Astrocyte (in vitro differentiated cells and primary cell): Measurements from ENCODE around the gene SCLY. TPM values are rescaled to one million over a fixed set of nuclear protein-coding genes. Genes with fewer than 3 reads are reported as not detected.

Source experiments
- DNase-seq: peaks from one replicate; pipeline ENCODE4 v3.0.0-alpha.2; 2010; ENCODE audit warnings: low read depth
- FAIRE-seq: peaks from 2 replicates; lab custom pipeline; 2011; peaks lifted over from hg19 to GRCh38; lab: Jason Lieb, UNC
- H2AFZ ChIP-seq: 2 replicates; pipeline ENCODE4 v1.6.0; 2012; ENCODE audit warnings: low read depth, low read length, inconsistent platforms
- H3K27ac ChIP-seq: 2 replicates; pipeline ENCODE4 v1.5.1; 2011; ENCODE audit warnings: low read depth, low read length, inconsistent platforms
- H3K27me3 ChIP-seq: 2 replicates; pipeline ENCODE4 v1.6.0; 2011; ENCODE audit warnings: low read length, inconsistent platforms; ENCODE audit not compliant: insufficient read depth
- H3K36me3 ChIP-seq: 2 replicates; pipeline ENCODE4 v1.5.1; 2011; ENCODE audit warnings: low read length, inconsistent platforms; ENCODE audit not compliant: insufficient read depth
- H3K4me1 ChIP-seq: 2 replicates; pipeline ENCODE4 v1.5.1; 2011; ENCODE audit warnings: low read length, inconsistent platforms; ENCODE audit not compliant: insufficient read depth
- H3K4me2 ChIP-seq: 2 replicates; pipeline ENCODE4 v1.6.0; 2012; ENCODE audit warnings: low read length, inconsistent platforms
- H3K4me3 ChIP-seq: 2 replicates; pipeline ENCODE4 v1.5.1; 2011; ENCODE audit warnings: low read depth, mild to moderate bottlenecking, low read length, inconsistent platforms; ENCODE audit not compliant: insufficient read depth
- H3K79me2 ChIP-seq: 2 replicates; pipeline ENCODE4 v1.6.0; 2012; ENCODE audit warnings: mild to moderate bottlenecking, low read length, inconsistent platforms; ENCODE audit not compliant: insufficient read depth
- H3K9ac ChIP-seq: 2 replicates; pipeline ENCODE4 v1.6.0; 2012; ENCODE audit warnings: mild to moderate bottlenecking, low read length, inconsistent platforms
- H3K9me3 ChIP-seq: 2 replicates; pipeline ENCODE4 v1.5.1; 2012; ENCODE audit warnings: low read depth, mild to moderate bottlenecking, low read length, inconsistent platforms; ENCODE audit not compliant: insufficient read depth
- H4K20me1 ChIP-seq: 2 replicates; pipeline ENCODE4 v1.6.0; 2012; ENCODE audit warnings: low read length, inconsistent platforms; ENCODE audit not compliant: insufficient read depth
- H3K27ac Mint-ChIP-seq: one replicate; pipeline ENCODE4 v1.8.0; 2021; ENCODE audit warnings: mild to moderate bottlenecking, mixed read lengths; ENCODE audit not compliant: unreplicated experiment
- H3K27me3 Mint-ChIP-seq: one replicate; pipeline ENCODE4 v1.8.0; 2021; ENCODE audit warnings: low read depth, mixed read lengths; ENCODE audit not compliant: unreplicated experiment
- H3K36me3 Mint-ChIP-seq: one replicate; pipeline ENCODE4 v1.8.0; 2021; ENCODE audit warnings: low read depth, mixed read lengths; ENCODE audit not compliant: unreplicated experiment
- H3K4me1 Mint-ChIP-seq: one replicate; pipeline ENCODE4 v1.8.0; 2021; ENCODE audit warnings: low read depth, mixed read lengths; ENCODE audit not compliant: unreplicated experiment
- H3K4me3 Mint-ChIP-seq: one replicate; pipeline ENCODE4 v1.8.0; 2021; ENCODE audit warnings: mild to moderate bottlenecking, moderate library complexity, mixed read lengths; ENCODE audit not compliant: unreplicated experiment
- H3K9me3 Mint-ChIP-seq: one replicate; pipeline ENCODE4 v1.8.0; 2021; ENCODE audit warnings: mild to moderate bottlenecking, mixed read lengths; ENCODE audit not compliant: unreplicated experiment
- CTCF ChIP-seq: IDR thresholded peaks from 2 replicates; pipeline ENCODE4 v1.5.1; 2011; ENCODE audit warnings: low read depth, mild to moderate bottlenecking, inconsistent platforms, low read length, moderate library complexity; ENCODE audit not compliant: insufficient read depth
- EZH2 ChIP-seq: IDR thresholded peaks from 2 replicates; pipeline ENCODE4 v1.6.1; 2012; ENCODE audit warnings: mild to moderate bottlenecking, low read length, inconsistent platforms; ENCODE audit not compliant: insufficient read depth
- total RNA-seq: library from RNA; stranded (reverse); gene quantifications from 2 replicates; pipeline ENCODE4 v1.2.1, GENCODE V29; 2021

SCLY gene
- total RNA-seq, 1 donor from 2014 or later = 15.4 TPM

- H3K4me1 Mint-ChIP-seq = no peaks in the 10 kb centered on the region
- no peak for FAIRE-seq
- Histone ChIP-seq H3K4me1 (no peaks in the 10 kb centered on the region), H3K79me2 (no peaks in the 10 kb centered on the region), H2AFZ (no peak overlapping the region), H3K9me3 (no peaks in the 10 kb centered on the region), H3K4me3 (no peak overlapping the region), H3K36me3 (no peaks in the 10 kb centered on the region), H4K20me1 (no peaks in the 10 kb centered on the region), H3K4me2 (no peak overlapping the region), H3K27me3 (no peaks in the 10 kb centered on the region), H3K27ac (no peak overlapping the region), H3K9ac (no peak overlapping the region)
- no peak overlapping the region for H3K27ac Mint-ChIP-seq
- H3K27me3 Mint-ChIP-seq = peaks cover 5% of the 10 kb centered on the region
- DNase-seq = no peak
- TF ChIP-seq EZH2 = no peak
- no peak for TF ChIP-seq CTCF
- peaks cover 2% of the 10 kb centered on the region for H3K9me3 Mint-ChIP-seq
- peaks cover 7% of the 10 kb centered on the region for H3K36me3 Mint-ChIP-seq
- H3K4me3 Mint-ChIP-seq = no peak overlapping the region
Measured at GRCh38 chr2:238095143-238095542, 34.3 kb downstream of the SCLY start.

GRCh38 chr2:238096311-238097011, 35.7 kb downstream of the SCLY start:
- no peaks in the 10 kb centered on the region for H3K36me3 ChIP-seq
- FAIRE-seq (no peak), DNase-seq (no peak)
- TF ChIP-seq EZH2 (no peak), CTCF (no peak)
- H3K9me3 ChIP-seq = no peaks in the 10 kb centered on the region
- H3K9ac ChIP-seq = no peak overlapping the region
- H3K27ac ChIP-seq = no peak overlapping the region
- H3K9me3 Mint-ChIP-seq = peaks cover 2% of the 10 kb centered on the region
- no peak overlapping the region for H3K4me3 Mint-ChIP-seq
- no peak overlapping the region for H3K4me2 ChIP-seq
- no peaks in the 10 kb centered on the region for H3K4me1 ChIP-seq
- no peaks in the 10 kb centered on the region for H3K4me1 Mint-ChIP-seq
- H3K79me2 ChIP-seq = no peaks in the 10 kb centered on the region
- no peak overlapping the region for H3K4me3 ChIP-seq
- H4K20me1 ChIP-seq = no peaks in the 10 kb centered on the region
- no peak overlapping the region for H2AFZ ChIP-seq
- H3K36me3 Mint-ChIP-seq = peaks cover 7% of the 10 kb centered on the region
- H3K27ac Mint-ChIP-seq = no peak overlapping the region
- H3K27me3 ChIP-seq = no peaks in the 10 kb centered on the region
- H3K27me3 Mint-ChIP-seq = peaks cover 5% of the 10 kb centered on the region

GRCh38 chr2:238097201-238097987, 36.6 kb downstream of the SCLY start:
- no peaks in the 10 kb centered on the region for H3K4me1 Mint-ChIP-seq
- H3K9me3 Mint-ChIP-seq = peaks cover 2% of the 10 kb centered on the region
- H3K27ac ChIP-seq = no peak overlapping the region
- no peak overlapping the region for H3K9ac ChIP-seq
- no peak overlapping the region for H3K4me3 ChIP-seq
- no peaks in the 10 kb centered on the region for H4K20me1 ChIP-seq
- H3K36me3 ChIP-seq = no peaks in the 10 kb centered on the region
- no peak for FAIRE-seq
- no peak overlapping the region for H3K27ac Mint-ChIP-seq
- no peak for TF ChIP-seq CTCF
- TF ChIP-seq EZH2 = no peak
- peaks cover 5% of the 10 kb centered on the region for H3K27me3 Mint-ChIP-seq
- no peaks in the 10 kb centered on the region for H3K9me3 ChIP-seq
- H2AFZ ChIP-seq = no peak overlapping the region
- no peaks in the 10 kb centered on the region for H3K27me3 ChIP-seq
- no peak overlapping the region for H3K4me2 ChIP-seq
- no peaks in the 10 kb centered on the region for H3K79me2 ChIP-seq
- H3K4me1 ChIP-seq = no peaks in the 10 kb centered on the region
- H3K4me3 Mint-ChIP-seq = no peak overlapping the region
- H3K36me3 Mint-ChIP-seq = peaks cover 5% of the 10 kb centered on the region
- DNase-seq = no peak
